Activated CD8-positive, alpha-beta T cell treated with anti-CD3 and anti-CD28 coated beads for 36 hours (primary cell): ENCODE measurements around the gene CD22. TPM values are rescaled to one million over a fixed set of nuclear protein-coding genes. Genes with fewer than 3 reads are reported as not detected.

Source experiments
- ATAC-seq: fragments of 200-7000 bp; cut with Tn5 transposase; one replicate; pipeline ENCODE4 v1.10.0; 2021; ENCODE audit warnings: mild to moderate bottlenecking, moderate library complexity
- CTCF ChIA-PET: fragments of 350-600 bp; sonication (Branson Sonifier 250); formaldehyde crosslinking; loops from one replicate; lab custom pipeline; 2021; ENCODE audit warnings: antibody characterized with exemption; lab: Charles Lee
- POLR2A ChIA-PET: fragments of 350-600 bp; sonication (Branson Sonifier 250); formaldehyde crosslinking; loops from one replicate; lab custom pipeline; 2021; ENCODE audit warnings: antibody characterized with exemption; lab: Charles Lee
- DNase-seq: peaks from one replicate; pipeline ENCODE4 v3.0.0-alpha.2; 2020
- H3K27ac Mint-ChIP-seq: one replicate; pipeline ENCODE4 v1.8.0; 2021; ENCODE audit warnings: mild to moderate bottlenecking, mixed read lengths
- H3K27me3 Mint-ChIP-seq: one replicate; pipeline ENCODE4 v1.8.0; 2021; ENCODE audit warnings: mixed read lengths
- H3K36me3 Mint-ChIP-seq: one replicate; pipeline ENCODE4 v1.8.0; 2021; ENCODE audit warnings: low read depth, mixed read lengths
- H3K4me1 Mint-ChIP-seq: one replicate; pipeline ENCODE4 v1.8.0; 2021; ENCODE audit warnings: low read depth, mixed read lengths
- H3K4me3 Mint-ChIP-seq: one replicate; pipeline ENCODE4 v1.8.0; 2021; ENCODE audit warnings: mild to moderate bottlenecking, moderate library complexity, mixed read lengths
- H3K9me3 Mint-ChIP-seq: one replicate; pipeline ENCODE4 v1.8.0; 2021; ENCODE audit warnings: mixed read lengths
- intact Hi-C: fragments of 100-400 bp; cut with micrococcal nuclease; formaldehyde crosslinking; loops from one replicate; pipeline ENCODE4 v1.10.0; 2022
- total RNA-seq, 2 experiments: library from RNA; stranded (reverse); gene quantifications; one replicate each; pipeline ENCODE4 v1.2.3, GENCODE V29; 2021
- TF ChIP-seq, protein P1 (sequence below): fragments of 200-600 bp; IDR thresholded peaks from one replicate; pipeline ENCODE4 v1.8.0; 2022; ENCODE audit warnings: antibody characterized with exemption, mild to moderate bottlenecking

The CD22 gene
- total RNA-seq, 2 experiments from 2014 or later: 2.3 to 2.8 TPM

DNA sequence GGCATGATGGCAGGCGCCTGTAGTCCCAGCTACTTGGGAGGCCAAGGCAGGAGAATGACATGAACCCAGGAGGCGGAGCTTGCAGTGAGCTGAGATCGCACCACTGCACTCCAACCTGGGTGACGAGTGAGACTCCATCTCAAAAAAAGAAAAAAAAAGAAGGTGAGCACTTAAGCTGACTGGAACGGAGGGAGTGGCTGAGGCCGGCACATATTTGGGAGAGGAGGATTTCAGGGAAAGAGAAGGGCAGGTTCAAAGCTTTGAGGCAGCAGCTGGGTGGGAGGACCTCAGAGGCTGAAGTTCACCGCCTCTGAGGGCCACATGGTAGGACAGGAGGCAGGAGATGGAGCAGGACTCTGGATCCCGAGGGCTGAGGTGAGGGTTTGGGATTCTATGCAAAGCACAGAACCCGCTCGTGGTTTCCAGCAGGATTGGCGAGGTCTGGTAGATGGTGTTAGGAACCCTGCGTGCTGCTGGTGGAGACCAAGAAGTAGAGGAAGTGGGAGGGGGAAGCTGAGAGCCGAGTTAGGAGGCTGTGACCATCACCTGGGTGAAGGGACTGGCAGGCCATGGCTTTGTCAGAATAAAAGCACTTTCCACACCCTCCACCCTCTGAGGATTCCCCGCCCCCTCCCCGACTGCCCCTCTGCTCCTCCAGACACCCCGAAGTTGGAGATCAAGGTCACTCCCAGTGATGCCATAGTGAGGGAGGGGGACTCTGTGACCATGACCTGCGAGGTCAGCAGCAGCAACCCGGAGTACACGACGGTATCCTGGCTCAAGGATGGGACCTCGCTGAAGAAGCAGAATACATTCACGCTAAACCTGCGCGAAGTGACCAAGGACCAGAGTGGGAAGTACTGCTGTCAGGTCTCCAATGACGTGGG lies 8.4 kb downstream of the CD22 start:
- ATAC-seq (no peak), DNase-seq (no peak)
- ChIA-PET POLR2A (no interaction called here), CTCF (no interaction called here)
- TF ChIP-seq, protein P1, sequence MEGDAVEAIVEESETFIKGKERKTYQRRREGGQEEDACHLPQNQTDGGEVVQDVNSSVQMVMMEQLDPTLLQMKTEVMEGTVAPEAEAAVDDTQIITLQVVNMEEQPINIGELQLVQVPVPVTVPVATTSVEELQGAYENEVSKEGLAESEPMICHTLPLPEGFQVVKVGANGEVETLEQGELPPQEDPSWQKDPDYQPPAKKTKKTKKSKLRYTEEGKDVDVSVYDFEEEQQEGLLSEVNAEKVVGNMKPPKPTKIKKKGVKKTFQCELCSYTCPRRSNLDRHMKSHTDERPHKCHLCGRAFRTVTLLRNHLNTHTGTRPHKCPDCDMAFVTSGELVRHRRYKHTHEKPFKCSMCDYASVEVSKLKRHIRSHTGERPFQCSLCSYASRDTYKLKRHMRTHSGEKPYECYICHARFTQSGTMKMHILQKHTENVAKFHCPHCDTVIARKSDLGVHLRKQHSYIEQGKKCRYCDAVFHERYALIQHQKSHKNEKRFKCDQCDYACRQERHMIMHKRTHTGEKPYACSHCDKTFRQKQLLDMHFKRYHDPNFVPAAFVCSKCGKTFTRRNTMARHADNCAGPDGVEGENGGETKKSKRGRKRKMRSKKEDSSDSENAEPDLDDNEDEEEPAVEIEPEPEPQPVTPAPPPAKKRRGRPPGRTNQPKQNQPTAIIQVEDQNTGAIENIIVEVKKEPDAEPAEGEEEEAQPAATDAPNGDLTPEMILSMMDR: no peak
- Mint-ChIP-seq H3K4me1 (peaks cover 11% of the 10 kb centered on the region), H3K27ac (no peak overlapping the region), H3K27me3 (peaks cover 5% of the 10 kb centered on the region), H3K36me3 (no peaks in the 10 kb centered on the region), H3K9me3 (no peaks in the 10 kb centered on the region), H3K4me3 (no peak overlapping the region)
- intact Hi-C loops: no loop called here

DNA sequence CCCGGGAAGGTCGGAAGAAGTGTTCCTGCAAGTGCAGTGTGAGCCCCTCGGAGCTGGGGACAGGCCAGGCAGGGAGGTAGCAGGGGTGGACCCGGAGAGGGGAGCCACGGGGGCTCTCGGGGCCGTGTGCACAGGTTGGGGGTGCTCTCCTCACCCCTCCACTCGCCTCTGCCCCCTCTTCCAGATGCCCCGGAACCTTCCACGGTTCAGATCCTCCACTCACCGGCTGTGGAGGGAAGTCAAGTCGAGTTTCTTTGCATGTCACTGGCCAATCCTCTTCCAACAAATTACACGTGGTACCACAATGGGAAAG lies 9.0 kb downstream of the CD22 start:
- no peak overlapping the region for H3K4me3 Mint-ChIP-seq
- TF ChIP-seq, protein P1: no peak
- no peak for DNase-seq
- CTCF ChIA-PET: interaction anchor here (1.5 kb wide), 1 partner anchor 157 kb away, joined by 3 read pairs; no protein-coding TSS in a partner anchor
- no peak overlapping the region for H3K27ac Mint-ChIP-seq
- H3K4me1 Mint-ChIP-seq: peaks cover 5% of the 10 kb centered on the region
- POLR2A ChIA-PET: no interaction called here
- intact Hi-C loops: no loop called here
- no peaks in the 10 kb centered on the region for H3K9me3 Mint-ChIP-seq
- H3K36me3 Mint-ChIP-seq: no peaks in the 10 kb centered on the region
- peaks cover 6% of the 10 kb centered on the region for H3K27me3 Mint-ChIP-seq
- no peak for ATAC-seq

DNA sequence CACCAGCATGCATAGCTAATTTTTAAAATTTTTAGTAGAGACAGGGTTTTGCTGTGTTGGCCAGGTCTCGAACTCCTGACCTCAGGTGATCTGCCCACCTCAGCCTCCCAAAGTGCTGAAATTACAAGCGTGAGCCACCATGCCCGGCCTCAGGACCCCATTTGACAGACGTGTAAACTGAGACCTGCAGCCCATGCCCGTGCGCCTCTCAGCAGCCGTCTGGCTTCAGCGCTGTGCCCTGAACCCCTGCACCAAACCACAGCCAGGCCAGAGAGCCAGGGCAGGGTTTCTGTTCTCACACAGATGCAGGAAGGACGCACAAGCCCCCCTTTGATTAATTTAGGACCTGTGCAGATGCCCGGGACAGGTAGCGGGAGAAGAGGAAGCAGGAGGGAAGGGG lies 11.4 kb downstream of the CD22 start:
- Mint-ChIP-seq H3K27ac (no peak overlapping the region), H3K4me3 (no peak overlapping the region), H3K4me1 (peaks cover under 1% of the 10 kb centered on the region), H3K9me3 (no peaks in the 10 kb centered on the region), H3K36me3 (no peaks in the 10 kb centered on the region), H3K27me3 (peaks cover 1% of the 10 kb centered on the region)
- DNase-seq (no peak), ATAC-seq (no peak)
- POLR2A ChIA-PET: no interaction called here
- CTCF ChIA-PET: interaction anchor here (2.1 kb wide), 1 partner anchor 12 kb away, joined by 8 read pairs; no protein-coding TSS in a partner anchor
- TF ChIP-seq, protein P1: no peak
- intact Hi-C loops: no loop called here

DNA sequence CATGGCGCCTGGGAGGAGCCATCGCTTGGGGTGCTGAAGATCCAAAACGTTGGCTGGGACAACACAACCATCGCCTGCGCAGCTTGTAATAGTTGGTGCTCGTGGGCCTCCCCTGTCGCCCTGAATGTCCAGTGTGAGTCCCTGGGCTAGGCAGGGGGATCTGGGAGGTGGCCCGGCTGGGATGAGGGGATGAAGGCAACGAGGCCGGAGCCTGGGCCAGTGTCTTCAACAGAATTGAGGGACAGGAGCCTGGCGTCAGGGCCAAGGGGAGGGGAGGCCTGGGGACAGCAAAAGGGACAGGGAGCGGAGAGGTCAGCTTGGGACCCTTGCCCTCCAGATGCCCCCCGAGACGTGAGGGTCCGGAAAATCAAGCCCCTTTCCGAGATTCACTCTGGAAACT lies 12.0 kb downstream of the CD22 start:
- POLR2A ChIA-PET: no interaction called here
- Mint-ChIP-seq H3K4me1 (peaks cover 6% of the 10 kb centered on the region), H3K4me3 (no peak overlapping the region), H3K9me3 (no peaks in the 10 kb centered on the region), H3K36me3 (no peaks in the 10 kb centered on the region), H3K27me3 (peaks cover 1% of the 10 kb centered on the region), H3K27ac (no peak overlapping the region)
- intact Hi-C loops: no loop called here
- TF ChIP-seq, protein P1: no peak
- no peak for DNase-seq
- no peak for ATAC-seq
- CTCF ChIA-PET: interaction anchor here (1.0 kb wide), 1 partner anchor 34 kb away, joined by 3 read pairs; no protein-coding TSS in a partner anchor

DNA sequence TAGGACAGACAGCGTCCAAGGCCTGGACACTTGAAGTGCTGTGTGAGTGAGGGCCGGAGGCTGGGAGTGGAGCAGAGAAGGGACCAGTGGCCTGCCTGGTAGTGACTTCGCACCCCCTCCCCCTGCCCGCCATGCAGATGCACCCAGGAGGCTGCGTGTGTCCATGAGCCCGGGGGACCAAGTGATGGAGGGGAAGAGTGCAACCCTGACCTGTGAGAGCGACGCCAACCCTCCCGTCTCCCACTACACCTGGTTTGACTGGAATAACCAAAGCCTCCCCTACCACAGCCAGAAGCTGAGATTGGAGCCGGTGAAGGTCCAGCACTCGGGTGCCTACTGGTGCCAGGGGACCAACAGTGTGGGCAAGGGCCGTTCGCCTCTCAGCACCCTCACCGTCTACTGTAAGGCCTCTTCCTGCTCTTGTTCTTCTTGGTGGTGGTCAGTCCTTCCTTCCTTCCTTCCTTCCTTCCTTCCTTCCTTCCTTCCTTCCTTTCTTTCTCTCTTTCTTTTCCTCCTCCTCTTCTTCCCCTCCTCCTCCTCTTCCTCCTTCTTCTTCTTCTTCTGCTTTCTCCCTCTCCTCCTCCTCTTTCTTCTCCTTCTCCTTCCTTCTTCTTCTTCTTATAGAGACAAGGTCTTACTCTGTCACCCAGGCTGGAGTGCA lies 12.7 kb downstream of the CD22 start:
- no peak overlapping the region for H3K4me3 Mint-ChIP-seq
- no peak overlapping the region for H3K27ac Mint-ChIP-seq
- intact Hi-C loops: no loop called here
- peaks cover 1% of the 10 kb centered on the region for H3K27me3 Mint-ChIP-seq
- H3K9me3 Mint-ChIP-seq: no peaks in the 10 kb centered on the region
- H3K4me1 Mint-ChIP-seq: peaks cover 13% of the 10 kb centered on the region
- CTCF ChIA-PET: interaction anchor here (1.0 kb wide), 1 partner anchor 35 kb away, joined by 3 read pairs; no protein-coding TSS in a partner anchor
- H3K36me3 Mint-ChIP-seq: no peaks in the 10 kb centered on the region
- POLR2A ChIA-PET: interaction anchor here (0.8 kb wide), 1 partner anchor 8 kb away, joined by 3 read pairs; no protein-coding TSS in a partner anchor
- no peak for ATAC-seq
- no peak for DNase-seq
- TF ChIP-seq, protein P1: no peak
